PC-3 (cell line): Measurements from ENCODE around the gene ANKRD49.

Experiments used
- EZH2 ChIP-seq: fragments of 300-600 bp; sonication (generic); IDR thresholded peaks from one replicate; pipeline ENCODE4 v1.6.1; 2017; ENCODE audit warnings: antibody characterized with exemption, mild to moderate bottlenecking, low read length; ENCODE audit not compliant: unreplicated experiment
- EZH2phosphoT487 ChIP-seq: fragments of 300-600 bp; sonication (generic); IDR thresholded peaks from 2 replicates; pipeline ENCODE4 v1.6.1; 2018; ENCODE audit warnings: mild to moderate bottlenecking, antibody characterized with exemption, low read length, borderline replicate concordance
- TF ChIP-seq, protein P1 (sequence below): fragments of 300-600 bp; sonication (generic); conservative IDR thresholded peaks from 2 replicates; pipeline ENCODE4 v1.5.1; 2017; ENCODE audit warnings: antibody characterized with exemption, low read depth, mild to moderate bottlenecking, low read length

GRCh38 chr11:94494126-94494680 lies 419 bp downstream of the ANKRD49 start:
- TF ChIP-seq, protein P1, sequence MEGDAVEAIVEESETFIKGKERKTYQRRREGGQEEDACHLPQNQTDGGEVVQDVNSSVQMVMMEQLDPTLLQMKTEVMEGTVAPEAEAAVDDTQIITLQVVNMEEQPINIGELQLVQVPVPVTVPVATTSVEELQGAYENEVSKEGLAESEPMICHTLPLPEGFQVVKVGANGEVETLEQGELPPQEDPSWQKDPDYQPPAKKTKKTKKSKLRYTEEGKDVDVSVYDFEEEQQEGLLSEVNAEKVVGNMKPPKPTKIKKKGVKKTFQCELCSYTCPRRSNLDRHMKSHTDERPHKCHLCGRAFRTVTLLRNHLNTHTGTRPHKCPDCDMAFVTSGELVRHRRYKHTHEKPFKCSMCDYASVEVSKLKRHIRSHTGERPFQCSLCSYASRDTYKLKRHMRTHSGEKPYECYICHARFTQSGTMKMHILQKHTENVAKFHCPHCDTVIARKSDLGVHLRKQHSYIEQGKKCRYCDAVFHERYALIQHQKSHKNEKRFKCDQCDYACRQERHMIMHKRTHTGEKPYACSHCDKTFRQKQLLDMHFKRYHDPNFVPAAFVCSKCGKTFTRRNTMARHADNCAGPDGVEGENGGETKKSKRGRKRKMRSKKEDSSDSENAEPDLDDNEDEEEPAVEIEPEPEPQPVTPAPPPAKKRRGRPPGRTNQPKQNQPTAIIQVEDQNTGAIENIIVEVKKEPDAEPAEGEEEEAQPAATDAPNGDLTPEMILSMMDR: no peak
- TF ChIP-seq EZH2phosphoT487 (no peak), EZH2 (no peak)
